GM21723 (cell line): ENCODE results near the gene ADCY3.
A peak's percentile ranks its signal among the peaks of the same experiment; 100 is the strongest.

Experiments
- ATAC-seq: cut with Tn5 transposase; IDR thresholded peaks from one replicate; pipeline ENCODE4 v1.9.1; 2021; ENCODE audit warnings: mild to moderate bottlenecking, moderate library complexity; ENCODE audit not compliant: unreplicated experiment

Gene ADCY3

DNA sequence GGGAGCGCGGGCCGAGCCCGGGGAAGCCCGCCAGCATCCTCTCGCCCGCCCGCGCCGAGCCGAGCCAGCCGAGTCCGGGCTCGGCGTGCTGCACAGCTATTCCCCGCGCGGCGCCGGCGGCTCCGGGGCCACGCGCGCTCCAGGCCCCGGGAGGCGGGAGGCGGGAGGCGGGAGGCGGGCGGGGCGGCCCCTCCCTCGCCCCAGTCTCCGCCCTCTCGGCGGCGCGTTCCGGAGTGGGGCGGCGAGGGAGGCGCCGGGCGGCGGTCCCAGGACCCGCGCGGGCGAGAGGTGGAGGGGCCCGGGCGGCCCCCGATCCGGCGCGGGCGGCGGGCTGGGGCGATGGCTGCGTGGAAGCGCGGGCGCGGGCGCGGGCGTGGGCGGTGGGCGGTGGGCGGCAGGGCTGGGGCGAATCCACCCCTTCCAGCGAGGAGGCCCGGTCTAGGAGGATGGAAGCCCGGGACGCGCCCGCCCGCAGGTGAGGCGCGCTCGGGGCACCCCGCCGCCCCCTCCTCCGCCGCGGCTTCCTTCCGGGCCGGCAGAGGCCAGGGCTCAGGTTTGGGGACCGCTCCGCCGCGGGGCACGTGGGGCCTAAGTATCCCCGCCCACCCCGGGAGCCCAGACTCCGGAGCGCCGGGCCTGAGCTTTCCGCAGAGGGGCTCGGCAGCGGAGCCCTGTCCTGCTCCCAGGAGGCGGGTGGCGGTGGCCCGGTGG, at the start of gene ADCY3:
ADCY3 (minus strand) TSS at position 140 of the 711 bp plus-strand sequence. CDS start 1,250 bp downstream, outside the sequence.
- peak; percentile 58 for ATAC-seq

DNA sequence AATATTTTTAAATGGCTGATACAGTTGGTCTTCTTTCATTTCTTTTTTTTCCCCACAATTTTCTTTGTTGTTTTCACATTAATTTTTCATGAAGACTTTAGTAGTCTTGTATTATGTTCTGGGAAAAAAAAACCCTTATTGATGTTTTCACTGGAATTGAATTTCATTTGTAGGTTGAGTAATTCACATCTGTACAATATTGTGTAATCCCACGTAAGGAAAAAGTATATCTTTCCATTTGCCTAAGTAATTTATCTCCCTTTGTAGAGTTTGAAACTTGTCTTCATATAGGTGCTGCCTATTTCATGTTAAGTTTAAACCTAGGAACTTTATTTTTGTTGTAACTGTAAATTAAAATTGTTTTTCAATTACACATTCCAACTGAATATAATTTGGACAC, 49.7 kb upstream of the ADCY3 start:
- no peak for ATAC-seq

GRCh38 chr2:24961903-24962302, 41.9 kb upstream of the ADCY3 start:
- ATAC-seq, result no peak

- ATAC-seq, result no peak
Measured at GRCh38 chr2:24959761-24960160, 39.7 kb upstream of the ADCY3 start.

DNA sequence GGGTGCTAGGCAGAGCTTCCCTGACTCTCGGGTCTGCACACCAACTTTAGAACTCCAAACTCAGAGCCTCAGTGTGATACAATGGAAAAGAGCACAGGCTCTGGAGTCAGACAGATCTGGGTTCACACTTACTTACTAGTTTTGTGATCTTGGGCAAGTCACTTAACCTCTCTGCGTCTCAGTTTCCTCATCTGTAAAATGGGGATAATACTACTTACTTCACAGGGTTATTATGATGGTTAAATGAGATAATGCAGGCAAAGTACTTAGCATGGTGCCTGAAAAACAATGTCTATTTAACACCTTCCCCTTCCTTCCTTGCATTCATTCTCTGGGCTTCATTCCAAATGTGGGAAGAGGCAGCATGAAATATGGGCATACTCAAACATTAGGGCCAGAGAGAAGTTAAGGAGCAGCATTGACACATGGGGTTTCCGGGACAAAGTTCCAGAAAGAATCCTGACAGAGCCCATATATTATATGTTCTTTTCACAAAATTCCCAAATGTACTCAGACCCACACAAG, 38.4 kb upstream of the ADCY3 start:
- ATAC-seq, result no peak

- no peak for ATAC-seq
Measured at GRCh38 chr2:24957976-24958375, 37.9 kb upstream of the ADCY3 start.

GRCh38 chr2:24957221-24957620, 37.2 kb upstream of the ADCY3 start:
- ATAC-seq, result no peak

DNA sequence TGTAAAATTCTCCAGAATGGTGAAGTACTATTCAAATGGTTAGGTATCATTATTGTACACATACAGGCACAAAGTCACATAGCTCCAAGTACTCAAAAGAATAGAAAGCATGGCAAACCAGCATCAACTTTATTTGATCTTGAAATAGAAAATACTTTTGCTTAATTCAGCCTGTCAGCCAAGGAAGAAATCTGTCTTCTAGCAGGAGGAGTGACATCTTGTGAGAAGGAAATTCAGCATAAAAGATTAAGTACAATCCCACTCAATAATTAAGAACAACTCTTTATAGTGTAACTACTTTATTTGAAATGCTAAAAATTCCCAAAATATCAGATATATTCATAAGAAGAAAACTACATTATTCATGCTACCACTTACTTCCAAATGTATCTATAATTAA, 35.9 kb upstream of the ADCY3 start:
- no peak for ATAC-seq

DNA sequence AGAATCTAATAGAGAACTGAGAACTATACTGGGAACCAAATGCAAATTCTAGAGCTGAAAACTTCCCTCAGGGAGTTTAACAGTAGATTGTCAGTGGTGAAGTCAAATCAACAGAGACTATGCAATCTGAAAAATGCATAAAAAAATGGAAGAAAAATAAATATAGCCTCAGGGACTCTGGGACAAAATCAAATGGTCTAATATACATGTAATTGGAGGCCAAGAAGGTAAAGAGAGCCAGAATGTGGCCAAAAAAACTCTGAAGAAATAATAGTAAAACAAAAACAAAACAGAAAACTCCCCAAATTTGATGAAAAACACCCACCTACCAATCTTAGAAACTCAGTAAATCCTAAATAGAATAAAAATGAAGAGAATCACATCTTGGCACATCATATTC, 35.2 kb upstream of the ADCY3 start:
- no peak for ATAC-seq

DNA sequence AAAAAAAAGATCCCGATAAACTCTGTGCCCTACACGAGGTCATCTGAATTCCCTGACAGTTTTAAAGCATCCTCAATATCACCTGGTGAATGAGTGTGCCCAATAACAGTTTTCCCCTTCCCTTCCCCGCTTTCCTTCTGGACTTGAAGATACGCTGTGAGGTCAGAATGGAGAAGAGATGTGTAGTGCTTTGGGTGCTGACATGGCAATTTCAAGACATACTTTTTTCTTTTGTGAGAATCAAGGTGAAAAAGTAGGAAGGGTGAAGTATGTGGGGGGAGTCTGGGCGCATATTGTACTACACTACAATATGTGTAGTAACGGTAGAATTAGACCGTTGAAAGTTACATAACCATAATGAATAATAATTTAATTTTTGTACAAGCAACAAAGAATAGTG, 30.1 kb upstream of the ADCY3 start:
- ATAC-seq, result no peak

- no peak for ATAC-seq
Measured at GRCh38 chr2:24948506-24948905, 28.5 kb upstream of the ADCY3 start.

- ATAC-seq, result no peak
Measured at GRCh38 chr2:24947561-24948157, 27.6 kb upstream of the ADCY3 start.

GRCh38 chr2:24945907-24946306, 25.9 kb upstream of the ADCY3 start:
- no peak for ATAC-seq

- no peak for ATAC-seq
Measured at GRCh38 chr2:24943427-24944053, 23.5 kb upstream of the ADCY3 start.

- ATAC-seq, result no peak
Measured at GRCh38 chr2:24939353-24939752, 19.3 kb upstream of the ADCY3 start.

GRCh38 chr2:24937236-24937635, 17.2 kb upstream of the ADCY3 start:
- no peak for ATAC-seq

DNA sequence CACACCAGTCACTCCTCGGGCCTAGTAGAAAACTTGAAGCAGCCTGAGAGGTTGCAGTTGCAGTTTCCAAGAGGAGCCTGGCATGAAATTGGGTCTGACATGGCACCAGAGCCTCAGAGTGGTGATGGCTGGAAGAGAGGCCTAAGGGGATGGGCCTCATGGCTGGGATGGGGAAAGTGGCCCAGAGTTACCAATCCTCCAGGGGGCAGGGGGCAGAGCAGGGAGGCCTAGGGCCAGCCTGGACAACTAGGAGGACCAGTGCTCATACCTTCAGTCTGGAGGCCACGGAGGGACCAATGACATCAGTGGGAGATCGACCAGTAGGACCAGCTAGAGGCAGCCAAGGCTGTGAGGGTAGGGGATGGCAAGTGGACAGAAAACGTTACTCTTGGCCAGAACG, 15.1 kb upstream of the ADCY3 start:
- ATAC-seq, result no peak

DNA sequence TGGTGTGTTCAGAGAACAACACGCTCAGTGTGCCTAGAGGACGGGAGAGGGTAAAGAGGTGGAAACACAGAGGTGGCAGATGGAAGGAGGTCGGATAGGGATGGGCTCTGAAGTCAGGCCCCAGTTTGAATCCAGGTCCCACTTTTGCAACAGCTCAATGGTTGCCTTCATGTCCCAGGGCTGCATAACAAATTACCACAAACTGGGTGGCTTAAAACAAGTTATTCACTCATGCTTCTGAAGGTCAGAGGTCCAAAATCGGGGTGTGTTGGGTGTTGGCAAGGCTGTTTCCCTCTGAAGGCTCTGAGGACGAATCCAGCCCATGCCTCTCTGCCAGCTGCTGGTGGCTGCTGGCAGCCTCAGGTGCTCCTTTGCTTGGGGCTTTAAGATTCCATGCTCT, 12.7 kb upstream of the ADCY3 start:
- no peak for ATAC-seq

- peak; percentile 84 for ATAC-seq
Measured at GRCh38 chr2:24930768-24931167, 10.7 kb upstream of the ADCY3 start.

DNA sequence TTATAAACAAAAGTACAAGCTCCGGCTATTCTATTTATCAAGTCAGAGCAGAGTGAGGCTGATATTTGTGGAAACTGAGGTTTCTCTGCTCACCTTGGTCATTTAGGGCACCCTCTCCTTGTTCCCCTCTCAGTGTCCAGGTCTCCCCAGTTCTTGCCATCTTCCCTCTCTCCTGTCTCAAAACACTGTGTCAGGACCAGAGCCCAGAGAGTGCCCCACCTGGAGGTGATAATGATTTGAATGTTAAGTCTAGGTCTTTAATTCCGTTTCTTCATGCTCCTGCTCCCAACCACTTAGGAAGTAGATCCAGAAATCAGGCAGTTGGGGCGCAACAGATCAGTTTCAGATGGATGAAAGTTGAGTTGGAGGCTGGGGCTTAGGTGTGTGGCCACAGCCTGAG, 9.2 kb upstream of the ADCY3 start:
- ATAC-seq, result no peak

DNA sequence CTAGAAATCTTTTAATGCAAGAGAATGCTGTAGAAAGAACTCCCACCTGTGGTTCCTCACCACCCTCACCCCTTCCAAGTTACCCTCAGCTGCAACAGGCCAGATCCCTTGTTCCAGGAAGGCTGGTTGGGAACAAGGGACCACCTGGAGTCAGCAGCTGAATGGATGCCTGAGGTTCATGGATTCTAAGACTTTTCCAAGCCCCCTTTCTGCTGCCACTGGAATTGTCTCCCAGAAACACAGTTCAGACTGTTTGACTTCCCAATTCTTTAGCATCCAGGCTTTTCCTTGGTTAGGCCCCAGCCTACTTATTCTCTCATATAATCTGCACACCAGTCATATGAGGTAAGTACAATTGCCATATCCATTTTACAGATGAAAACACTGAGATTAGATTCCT, 8.0 kb upstream of the ADCY3 start:
- no peak for ATAC-seq

- ATAC-seq, result no peak
Measured at GRCh38 chr2:24926602-24927252, 6.7 kb upstream of the ADCY3 start.
